ENCODE results near the gene HTR2C.
"Not testable (repeated sequence)": the region's sequence is repeated elsewhere in the genome, so short reads cannot be mapped to it uniquely, and the experiment has no call there.

The HTR2C gene

GRCh38 chrX:114715096-114715495, 131.2 kb downstream of the HTR2C start:
- DNase-seq = no peak

GRCh38 chrX:114717921-114718320, 134.0 kb downstream of the HTR2C start:
- no peak for DNase-seq

GRCh38 chrX:114766541-114766940, 182.7 kb downstream of the HTR2C start:
- no peak for DNase-seq

- DNase-seq = no peak
Measured at GRCh38 chrX:114774691-114775090, 190.8 kb downstream of the HTR2C start.

GRCh38 chrX:114782925-114783324, 199.0 kb downstream of the HTR2C start:
- no peak for DNase-seq

GRCh38 chrX:114787061-114787460, 203.2 kb downstream of the HTR2C start:
- DNase-seq = no peak

GRCh38 chrX:114797494-114797893, 213.6 kb downstream of the HTR2C start:
- no peak for DNase-seq

- no peak for DNase-seq
Measured at GRCh38 chrX:114798907-114799306, 215.0 kb downstream of the HTR2C start.

- no peak for DNase-seq
Measured at GRCh38 chrX:114800719-114801118, 216.8 kb downstream of the HTR2C start.

GRCh38 chrX:114819509-114819908, 235.6 kb downstream of the HTR2C start:
- DNase-seq = no peak

GRCh38 chrX:114841051-114841450, 257.2 kb downstream of the HTR2C start:
- DNase-seq = no peak

GRCh38 chrX:114842181-114842580, 258.3 kb downstream of the HTR2C start:
- no peak for DNase-seq

GRCh38 chrX:114889481-114889880, 305.6 kb downstream of the HTR2C start:
- DNase-seq = no peak

GRCh38 chrX:114903618-114904017, 319.7 kb downstream of the HTR2C start:
- DNase-seq = no peak

GRCh38 chrX:114905251-114905650, 321.4 kb downstream of the HTR2C start:
- no peak for DNase-seq

GRCh38 chrX:114906984-114907510, 323.2 kb downstream of the HTR2C start:
- DNase-seq = no peak

GRCh38 chrX:114924423-114924822, 340.5 kb downstream of the HTR2C start:
- no peak for DNase-seq

GRCh38 chrX:114924856-114925255, 341.0 kb downstream of the HTR2C start:
- DNase-seq = no peak

GRCh38 chrX:114930227-114930626, 346.3 kb downstream of the HTR2C start:
- DNase-seq = no peak

GRCh38 chrX:114932550-114932949, 348.7 kb downstream of the HTR2C start:
- no peak for DNase-seq

GRCh38 chrX:114933291-114933690, 349.4 kb downstream of the HTR2C start:
- not testable (repeated sequence) for DNase-seq

GRCh38 chrX:114937090-114937489, 353.2 kb downstream of the HTR2C start:
- DNase-seq = not testable (repeated sequence)

GRCh38 chrX:114952696-114953095, 368.8 kb downstream of the HTR2C start:
- no peak for DNase-seq
